BLaER1 (cell line): ENCODE measurements around the gene NOTCH3.

Experiments used
- H3K27ac ChIP-seq: shearing (Covaris generic); formaldehyde crosslinking; 2 replicates; pipeline ENCODE4 v1.8.1; 2022
- H3K27me3 ChIP-seq: shearing (Covaris generic); formaldehyde crosslinking; 2 replicates; pipeline ENCODE4 v1.8.1; 2022
- H3K36me3 ChIP-seq: shearing (Covaris generic); formaldehyde crosslinking; 2 replicates; pipeline ENCODE4 v1.8.1; 2022
- H3K4me1 ChIP-seq: shearing (Covaris generic); formaldehyde crosslinking; 2 replicates; pipeline ENCODE4 v1.8.1; 2022
- H3K4me2 ChIP-seq: shearing (Covaris generic); formaldehyde crosslinking; 2 replicates; pipeline ENCODE4 v1.8.1; 2022
- H3K4me3 ChIP-seq: shearing (Covaris generic); formaldehyde crosslinking; 2 replicates; pipeline ENCODE4 v1.8.1; 2022
- H3K9ac ChIP-seq: shearing (Covaris generic); formaldehyde crosslinking; 2 replicates; pipeline ENCODE4 v1.8.1; 2022
- H3K9me3 ChIP-seq: shearing (Covaris generic); formaldehyde crosslinking; 2 replicates; pipeline ENCODE4 v1.8.1; 2022
- H4K20me1 ChIP-seq: shearing (Covaris generic); formaldehyde crosslinking; 2 replicates; pipeline ENCODE4 v1.8.1; 2022
- Cebpa-rat ChIP-seq: shearing (Covaris generic); IDR thresholded peaks from 2 replicates; pipeline ENCODE4 v1.8.1; 2022

The NOTCH3 gene

DNA sequence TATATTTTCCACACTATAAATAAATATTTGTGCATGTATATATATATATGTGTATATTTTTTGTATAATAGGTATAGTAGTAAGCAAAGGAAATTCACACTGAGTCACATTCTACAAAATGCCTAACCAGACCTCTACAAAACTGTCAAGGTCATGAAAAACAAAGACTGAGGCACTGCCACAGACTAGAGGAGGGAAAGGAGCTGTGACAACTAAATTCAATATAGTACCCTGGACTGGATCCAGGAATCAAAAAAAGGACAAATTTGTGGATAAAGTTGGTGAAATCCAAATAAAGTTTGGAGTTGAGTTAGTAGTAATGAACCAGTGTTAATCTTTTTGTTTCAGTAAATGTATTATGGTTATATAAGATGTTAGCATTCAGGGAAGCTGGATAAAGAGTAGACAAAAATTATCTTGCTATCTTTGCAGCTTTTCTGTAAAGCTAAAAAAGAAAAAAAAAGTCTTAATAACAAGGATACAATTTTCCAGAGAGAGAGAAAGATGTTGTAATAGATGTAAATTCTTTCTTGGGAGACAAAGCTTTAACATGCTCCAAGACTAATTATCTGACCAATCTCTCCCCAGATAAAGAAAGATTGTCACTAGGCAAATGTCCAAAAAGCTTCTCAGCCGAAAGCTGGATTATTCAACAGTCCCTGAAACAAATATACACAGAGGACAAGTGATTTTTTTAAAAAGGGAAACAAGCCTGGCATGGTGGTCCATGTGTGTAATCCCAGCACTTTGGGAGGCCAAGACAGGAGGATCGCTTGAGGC lies 74.5 kb downstream of the NOTCH3 start:
- peaks cover 18% of the 10 kb centered on the region for H3K36me3 ChIP-seq
- no peak overlapping the region for H3K9ac ChIP-seq
- no peaks in the 10 kb centered on the region for H3K9me3 ChIP-seq
- TF ChIP-seq Cebpa-rat = no peak
- H3K4me2 ChIP-seq = peak overlapping the region; percentile 40
- peak overlapping the region; percentile 74 for H3K4me3 ChIP-seq
- H3K27ac ChIP-seq = no peak overlapping the region
- H3K4me1 ChIP-seq = peaks cover 18% of the 10 kb centered on the region
- H3K27me3 ChIP-seq = no peaks in the 10 kb centered on the region
- H4K20me1 ChIP-seq = no peaks in the 10 kb centered on the region; the same call in 1 of the 2 replicates

DNA sequence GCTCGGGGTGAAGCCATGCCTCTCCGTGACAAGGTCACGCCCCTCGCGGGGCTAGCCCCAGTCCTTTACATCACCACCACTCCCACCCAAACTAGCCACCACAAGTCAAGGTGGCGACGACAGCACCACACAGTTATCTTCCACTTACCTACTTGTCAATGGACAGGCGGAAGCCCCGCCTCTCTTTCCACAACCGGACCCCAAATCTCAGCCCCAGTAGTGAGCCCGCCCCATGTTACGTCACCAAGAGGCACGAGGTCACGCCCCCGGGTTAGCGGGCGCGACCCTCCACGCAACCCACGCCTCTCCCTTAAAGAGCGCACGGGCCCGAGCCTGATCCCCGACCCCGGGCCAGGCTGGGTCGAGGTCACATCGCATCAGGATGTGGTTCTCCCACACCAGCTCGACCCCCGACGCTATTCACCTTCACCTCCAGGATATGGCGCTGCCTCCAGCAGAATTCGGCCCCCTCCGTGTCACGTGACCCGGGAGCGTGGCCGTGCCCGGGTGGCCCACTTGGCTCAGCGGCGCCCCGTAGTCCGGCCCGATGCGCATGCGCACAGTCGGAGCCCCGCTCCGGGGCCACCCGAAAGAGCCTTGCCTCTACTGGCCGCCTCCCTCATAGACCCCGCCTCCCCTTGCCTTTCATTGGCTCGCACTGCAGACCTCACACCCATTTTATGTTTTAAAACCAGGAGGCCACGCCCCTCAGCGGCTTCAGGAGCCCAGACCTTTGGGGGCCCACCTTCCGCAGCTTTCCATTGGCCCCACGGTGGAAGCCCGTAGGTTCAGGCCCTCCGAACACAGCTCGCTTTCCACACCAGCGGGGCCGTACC lies 75.3 kb downstream of the NOTCH3 start:
- peak overlapping the region; percentile 91 for H3K4me2 ChIP-seq
- peak overlapping the region; percentile 74 for H3K4me3 ChIP-seq
- peaks cover 18% of the 10 kb centered on the region for H3K4me1 ChIP-seq
- peak overlapping the region; percentile 79 for H3K27ac ChIP-seq
- TF ChIP-seq Cebpa-rat = peak; percentile 16; the same call in 1 of the 2 replicates
- no peaks in the 10 kb centered on the region for H3K9me3 ChIP-seq
- no peaks in the 10 kb centered on the region; the same call in 1 of the 2 replicates for H4K20me1 ChIP-seq
- H3K9ac ChIP-seq = peak overlapping the region; percentile 81
- H3K27me3 ChIP-seq = no peaks in the 10 kb centered on the region
- H3K36me3 ChIP-seq = peaks cover 27% of the 10 kb centered on the region

DNA sequence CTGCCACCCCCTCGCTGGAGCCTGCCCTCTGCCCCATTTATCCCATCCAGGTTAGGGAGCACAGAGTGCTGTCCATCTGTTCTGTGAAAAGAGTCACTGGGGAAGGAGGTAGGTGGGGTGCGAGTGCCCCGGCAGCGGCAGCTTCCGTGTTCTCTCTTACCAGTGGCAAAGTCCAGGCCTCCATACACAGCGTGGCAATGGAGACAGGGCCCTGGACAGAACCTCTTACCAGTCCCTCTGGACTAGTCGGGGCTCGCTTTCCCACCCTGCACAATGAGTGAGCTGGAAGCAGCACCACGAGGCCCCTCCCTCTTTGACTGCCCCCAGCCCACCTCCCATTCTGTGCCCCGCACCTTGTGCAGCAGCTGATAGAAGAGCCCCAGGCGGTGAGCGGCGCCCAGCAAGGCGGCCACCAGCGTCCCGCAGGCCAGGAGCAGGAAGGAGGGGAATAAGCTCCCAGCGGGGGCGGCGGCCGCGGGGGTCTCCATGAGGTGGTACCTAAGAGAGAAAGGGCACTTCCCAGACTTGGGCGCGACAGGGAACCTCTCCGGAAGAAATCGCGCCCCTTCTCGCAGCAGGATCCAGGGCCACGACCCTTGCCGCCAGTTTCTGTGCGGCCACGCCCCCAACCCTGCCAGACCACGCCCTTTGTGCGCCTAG lies 76.1 kb downstream of the NOTCH3 start:
- Histone ChIP-seq H3K9me3 (no peaks in the 10 kb centered on the region), H3K4me1 (peaks cover 18% of the 10 kb centered on the region), H3K36me3 (peaks cover 34% of the 10 kb centered on the region), H4K20me1 (no peaks in the 10 kb centered on the region; the same call in 1 of the 2 replicates), H3K27ac (peak overlapping the region; percentile 79), H3K9ac (peak overlapping the region; percentile 81), H3K27me3 (no peaks in the 10 kb centered on the region), H3K4me3 (peak overlapping the region; percentile 74), H3K4me2 (peak overlapping the region; percentile 91)
- no peak for TF ChIP-seq Cebpa-rat

DNA sequence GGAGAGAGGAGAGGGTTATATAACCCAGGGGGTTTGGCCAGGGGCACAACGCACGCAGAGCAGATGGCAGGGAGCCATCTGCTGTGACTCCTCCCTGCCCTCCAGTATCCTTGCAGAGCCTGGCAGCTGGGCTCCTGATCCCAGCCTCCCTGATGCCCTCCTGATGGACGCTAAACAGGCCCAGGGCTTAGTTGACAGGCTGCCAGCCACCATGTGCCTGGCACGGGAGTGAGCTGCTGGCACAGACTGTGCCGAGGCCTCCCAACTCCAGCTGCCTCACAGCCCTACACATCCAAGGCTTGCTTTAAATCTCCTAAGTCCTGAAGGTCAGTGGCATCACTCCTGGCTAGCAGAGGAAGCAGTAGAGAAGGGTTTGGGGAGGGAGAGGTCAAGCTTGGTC lies 76.9 kb downstream of the NOTCH3 start:
- no peak for TF ChIP-seq Cebpa-rat
- Histone ChIP-seq H3K27me3 (no peaks in the 10 kb centered on the region), H3K9ac (peak overlapping the region; percentile 81), H3K36me3 (peaks cover 42% of the 10 kb centered on the region), H4K20me1 (no peaks in the 10 kb centered on the region; the same call in 1 of the 2 replicates), H3K4me3 (peak overlapping the region; percentile 74), H3K27ac (no peak overlapping the region), H3K9me3 (no peaks in the 10 kb centered on the region; the same call in 1 of the 2 replicates), H3K4me2 (peak overlapping the region; percentile 91), H3K4me1 (peaks cover 18% of the 10 kb centered on the region)

DNA sequence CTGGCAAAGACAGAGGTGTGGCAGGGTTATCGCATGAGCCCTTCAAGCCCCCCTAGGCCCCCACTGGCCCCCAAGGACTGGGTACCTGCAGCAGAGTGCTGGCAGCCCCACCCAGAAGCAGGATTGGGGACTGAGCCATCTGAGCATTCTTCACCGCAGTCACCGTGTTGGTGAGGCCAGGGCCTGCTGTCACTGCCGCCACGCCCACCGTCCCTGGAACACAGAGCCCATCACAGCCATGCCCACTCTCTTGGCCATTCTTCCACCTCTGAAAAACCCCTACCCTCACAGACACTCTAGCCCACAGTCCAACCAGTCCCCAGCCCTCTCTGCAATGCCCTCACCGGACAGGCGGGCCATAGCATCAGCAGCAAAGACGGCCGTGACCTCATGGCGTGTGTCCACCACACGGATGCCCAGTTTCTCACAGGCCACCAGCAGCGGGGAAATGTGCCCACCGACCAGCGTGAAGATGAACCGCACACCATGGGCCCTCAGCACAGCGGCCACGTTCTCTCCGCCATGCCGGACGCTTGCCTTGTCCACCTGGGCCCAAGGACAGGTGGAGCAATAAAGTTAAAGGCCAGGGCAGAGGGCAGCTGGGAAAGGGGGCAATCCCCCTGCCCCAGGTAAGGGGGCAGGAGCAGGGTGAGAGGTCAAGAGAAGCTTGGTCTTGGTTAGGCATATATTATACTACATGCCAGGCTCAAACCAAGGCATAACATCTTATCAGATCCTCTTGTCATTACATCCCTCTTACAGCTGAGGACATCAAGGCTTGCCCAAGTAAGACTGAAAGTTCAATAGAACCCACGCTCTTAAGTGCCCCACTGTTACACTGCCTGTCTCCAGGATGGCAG lies 77.5 kb downstream of the NOTCH3 start:
- peak overlapping the region; percentile 81; the same call in 1 of the 2 replicates for H3K9ac ChIP-seq
- no peaks in the 10 kb centered on the region; the same call in 1 of the 2 replicates for H4K20me1 ChIP-seq
- H3K4me1 ChIP-seq = peaks cover 18% of the 10 kb centered on the region
- peaks cover 49% of the 10 kb centered on the region for H3K36me3 ChIP-seq
- no peaks in the 10 kb centered on the region for H3K27me3 ChIP-seq
- TF ChIP-seq Cebpa-rat = no peak
- H3K27ac ChIP-seq = no peak overlapping the region
- peak overlapping the region; percentile 91 for H3K4me2 ChIP-seq
- H3K9me3 ChIP-seq = no peaks in the 10 kb centered on the region; the same call in 1 of the 2 replicates
- H3K4me3 ChIP-seq = no peak overlapping the region

DNA sequence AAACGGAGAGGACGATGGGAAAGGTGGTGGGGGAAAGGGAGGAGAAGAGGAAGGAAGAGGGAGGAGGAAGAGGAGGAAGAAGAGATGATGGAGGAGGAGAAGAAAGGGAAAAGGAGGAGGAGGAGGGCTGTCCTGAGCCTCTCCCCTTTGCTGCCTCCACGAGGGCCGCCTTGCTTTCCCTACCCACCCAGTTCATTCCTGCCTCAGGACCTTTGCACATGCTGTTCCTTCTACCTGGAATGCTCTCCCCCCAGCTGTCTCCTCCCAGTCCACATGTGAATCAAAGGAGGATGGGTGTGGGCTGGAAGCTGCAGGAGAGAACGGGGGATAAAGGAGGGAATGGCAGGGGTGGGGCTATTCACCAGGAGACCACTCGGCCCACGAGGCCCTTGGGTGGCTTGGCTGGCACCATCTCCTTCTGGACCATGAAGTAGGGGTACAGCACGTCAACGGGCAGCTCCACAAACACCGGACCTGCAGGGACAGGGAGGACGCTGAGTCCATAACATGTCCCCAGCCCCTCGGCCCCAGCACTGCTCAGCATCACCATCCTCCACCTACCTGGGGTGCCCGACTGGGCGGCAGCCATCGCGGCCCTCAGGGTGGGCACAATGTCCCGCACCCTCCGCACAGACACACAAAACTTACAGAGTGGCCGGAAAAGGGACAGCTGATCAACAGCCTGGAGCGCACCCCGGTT lies 78.3 kb downstream of the NOTCH3 start:
- Histone ChIP-seq H3K4me3 (no peak overlapping the region), H3K4me1 (peaks cover 18% of the 10 kb centered on the region), H3K4me2 (no peak overlapping the region), H3K9ac (no peak overlapping the region), H4K20me1 (no peaks in the 10 kb centered on the region; the same call in 1 of the 2 replicates), H3K36me3 (peaks cover 57% of the 10 kb centered on the region), H3K9me3 (no peaks in the 10 kb centered on the region; the same call in 1 of the 2 replicates), H3K27me3 (no peaks in the 10 kb centered on the region), H3K27ac (no peak overlapping the region)
- no peak for TF ChIP-seq Cebpa-rat

DNA sequence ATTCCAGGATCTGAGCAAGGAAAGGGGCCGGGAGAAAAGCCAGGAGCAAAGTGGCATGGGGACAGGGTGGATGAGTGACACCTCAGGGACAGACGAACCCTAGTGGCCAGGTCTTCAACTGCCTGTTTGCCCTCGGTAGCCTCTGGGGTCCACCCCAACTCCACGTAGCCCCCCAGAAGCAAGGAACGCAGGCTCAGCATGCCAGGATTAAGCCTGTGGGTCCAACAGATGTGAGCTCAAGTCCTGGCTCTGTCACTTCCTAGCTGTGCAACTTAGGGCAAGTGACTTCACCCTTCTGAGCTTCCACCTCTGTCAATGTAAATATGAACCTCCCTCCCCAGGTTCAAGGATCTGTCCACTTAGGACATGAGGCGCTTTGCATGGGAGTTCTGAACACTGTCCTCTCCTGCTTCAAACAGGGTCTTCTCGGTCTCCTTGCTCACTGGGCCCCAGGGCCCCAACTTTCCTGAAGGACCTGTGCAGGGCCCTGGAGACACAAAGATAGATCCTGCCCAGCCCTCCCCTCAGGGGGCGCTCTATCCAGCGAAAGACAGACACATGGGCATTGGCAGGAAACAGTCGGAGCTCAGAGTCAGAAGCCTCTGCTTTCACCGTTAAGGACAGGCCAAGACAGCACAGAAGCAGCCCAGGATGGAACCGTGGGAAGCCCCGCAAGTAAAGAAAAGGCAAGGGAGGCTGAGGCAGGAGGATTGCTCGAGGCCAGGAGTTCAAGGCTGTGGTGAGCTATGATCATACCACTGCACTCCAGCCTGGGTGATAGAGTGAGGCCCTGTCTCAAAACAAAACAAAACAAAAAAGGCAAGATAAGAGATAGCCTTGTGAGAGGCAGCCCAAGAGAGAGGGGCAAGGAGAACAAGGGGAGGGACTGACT lies 80.4 kb downstream of the NOTCH3 start:
- peaks cover 78% of the 10 kb centered on the region for H3K36me3 ChIP-seq
- no peak overlapping the region for H3K9ac ChIP-seq
- H3K27ac ChIP-seq = no peak overlapping the region
- H4K20me1 ChIP-seq = no peaks in the 10 kb centered on the region; the same call in 1 of the 2 replicates
- no peaks in the 10 kb centered on the region; the same call in 1 of the 2 replicates for H3K9me3 ChIP-seq
- no peak overlapping the region for H3K4me2 ChIP-seq
- H3K27me3 ChIP-seq = no peaks in the 10 kb centered on the region
- H3K4me3 ChIP-seq = no peak overlapping the region
- H3K4me1 ChIP-seq = peaks cover 13% of the 10 kb centered on the region
- TF ChIP-seq Cebpa-rat = no peak
